OCI-LY7 (cell line): ENCODE measurements around the gene RAB40C. TPM values are rescaled to one million over a fixed set of nuclear protein-coding genes. Genes with fewer than 3 reads are reported as not detected.

Experiments
- BruUV-seq: library from RNA; stranded (reverse); fragments of 400-500 nt; replicated peaks from 2 replicates; lab custom pipeline; 2021; lab: Mats Ljungman, UMichigan
- CTCF ChIA-PET: fragments of 300-600 bp; sonication (Branson Sonifier 250); formaldehyde crosslinking; loops from one replicate; lab custom pipeline; 2022; ENCODE audit warnings: antibody characterized with exemption; ENCODE audit not compliant: unreplicated experiment; lab: Charles Lee
- POLR2A ChIA-PET: fragments of 300-600 bp; sonication (Branson Sonifier 250); formaldehyde crosslinking; loops from one replicate; lab custom pipeline; 2022; ENCODE audit warnings: antibody characterized with exemption; lab: Charles Lee
- DNase-seq: peaks from one replicate; pipeline ENCODE4 v3.0.0-alpha.2; 2015; ENCODE audit warnings: low spot score
- H2AFZ ChIP-seq: fragments of 200-600 bp; sonication (generic), shearing (Covaris generic); 2 replicates; pipeline ENCODE4 v1.6.1; 2014; ENCODE audit warnings: mild to moderate bottlenecking, antibody characterized with exemption, low read length, moderate library complexity
- H3K27ac ChIP-seq: fragments of 200-600 bp; sonication (generic); 2 replicates; pipeline ENCODE4 v1.5.1; 2014; ENCODE audit warnings: mixed run types, low read depth, mild to moderate bottlenecking, moderate library complexity, low read length, inconsistent platforms; ENCODE audit not compliant: poor library complexity, severe bottlenecking
- H3K36me3 ChIP-seq: fragments of 200-600 bp; sonication (generic); 2 replicates; pipeline ENCODE4 v1.6.1; 2014; ENCODE audit warnings: mild to moderate bottlenecking, antibody characterized with exemption, low read length, moderate library complexity, mixed read lengths; ENCODE audit not compliant: insufficient read depth
- H3K4me1 ChIP-seq: fragments of 200-600 bp; sonication (generic); 2 replicates; pipeline ENCODE4 v1.5.1; 2014; ENCODE audit warnings: mild to moderate bottlenecking, low read length; ENCODE audit not compliant: insufficient read depth, poor library complexity, severe bottlenecking
- H3K4me2 ChIP-seq: fragments of 200-600 bp; sonication (generic); 2 replicates; pipeline ENCODE4 v1.6.1; 2014; ENCODE audit warnings: mild to moderate bottlenecking, low read length
- H3K4me3 ChIP-seq: fragments of 200-600 bp; sonication (generic); 2 replicates; pipeline ENCODE4 v1.5.1; 2014; ENCODE audit warnings: mild to moderate bottlenecking, low read depth, low read length; ENCODE audit not compliant: poor library complexity, severe bottlenecking
- H3K79me2 ChIP-seq: fragments of 200-600 bp; sonication (generic); 2 replicates; pipeline ENCODE4 v1.6.1; 2016; ENCODE audit warnings: low read depth, mild to moderate bottlenecking, low read length, moderate library complexity, mixed read lengths; ENCODE audit not compliant: insufficient read depth
- H3K9me2 ChIP-seq: fragments of 200-600 bp; sonication (generic); 2 replicates; pipeline ENCODE4 v1.6.1; 2016; ENCODE audit warnings: mild to moderate bottlenecking, low read length, mixed read lengths; ENCODE audit not compliant: insufficient read depth
- H3K9me3 ChIP-seq: fragments of 200-600 bp; sonication (generic); 2 replicates; pipeline ENCODE4 v1.6.1; 2014; ENCODE audit warnings: mild to moderate bottlenecking, mixed run types, low read length, mixed read lengths
- H4K20me1 ChIP-seq: fragments of 200-600 bp; sonication (generic); 2 replicates; pipeline ENCODE4 v1.6.1; 2014; ENCODE audit warnings: mild to moderate bottlenecking, antibody characterized with exemption, low read length, moderate library complexity, mixed read lengths; ENCODE audit not compliant: insufficient read depth
- EZH2phosphoT487 ChIP-seq: fragments of 200-600 bp; sonication (generic); IDR thresholded peaks from 2 replicates; pipeline ENCODE4 v1.6.1; 2018; ENCODE audit warnings: low read depth, borderline replicate concordance, mild to moderate bottlenecking, mixed run types, antibody characterized with exemption, low read length, moderate library complexity, mixed read lengths
- intact Hi-C: fragments of 100-400 bp; cut with micrococcal nuclease; formaldehyde crosslinking; loops from one replicate; pipeline ENCODE4 v1.10.0; 2022; ENCODE audit not compliant: unreplicated experiment
- total RNA-seq, 2 experiments: library from RNA; depleted of rRNA in 1 of 2; stranded (reverse); fragments of >200 nt in 1 of 2; shearing (Covaris generic) in 1 of 2; gene quantifications; 2 replicates each; pipeline ENCODE4 v1.2.3, GENCODE V29; 2014 to 2022
- TF ChIP-seq, protein P1 (sequence below): fragments of 200-600 bp; sonication (generic); conservative IDR thresholded peaks from 2 replicates; pipeline ENCODE4 v1.5.1; 2014; ENCODE audit warnings: mild to moderate bottlenecking, antibody characterized with exemption, low read length, moderate library complexity, mixed read lengths

RAB40C gene
- total RNA-seq, 2 experiments from 2014 or later: 19.3 to 20.9 TPM

DNA sequence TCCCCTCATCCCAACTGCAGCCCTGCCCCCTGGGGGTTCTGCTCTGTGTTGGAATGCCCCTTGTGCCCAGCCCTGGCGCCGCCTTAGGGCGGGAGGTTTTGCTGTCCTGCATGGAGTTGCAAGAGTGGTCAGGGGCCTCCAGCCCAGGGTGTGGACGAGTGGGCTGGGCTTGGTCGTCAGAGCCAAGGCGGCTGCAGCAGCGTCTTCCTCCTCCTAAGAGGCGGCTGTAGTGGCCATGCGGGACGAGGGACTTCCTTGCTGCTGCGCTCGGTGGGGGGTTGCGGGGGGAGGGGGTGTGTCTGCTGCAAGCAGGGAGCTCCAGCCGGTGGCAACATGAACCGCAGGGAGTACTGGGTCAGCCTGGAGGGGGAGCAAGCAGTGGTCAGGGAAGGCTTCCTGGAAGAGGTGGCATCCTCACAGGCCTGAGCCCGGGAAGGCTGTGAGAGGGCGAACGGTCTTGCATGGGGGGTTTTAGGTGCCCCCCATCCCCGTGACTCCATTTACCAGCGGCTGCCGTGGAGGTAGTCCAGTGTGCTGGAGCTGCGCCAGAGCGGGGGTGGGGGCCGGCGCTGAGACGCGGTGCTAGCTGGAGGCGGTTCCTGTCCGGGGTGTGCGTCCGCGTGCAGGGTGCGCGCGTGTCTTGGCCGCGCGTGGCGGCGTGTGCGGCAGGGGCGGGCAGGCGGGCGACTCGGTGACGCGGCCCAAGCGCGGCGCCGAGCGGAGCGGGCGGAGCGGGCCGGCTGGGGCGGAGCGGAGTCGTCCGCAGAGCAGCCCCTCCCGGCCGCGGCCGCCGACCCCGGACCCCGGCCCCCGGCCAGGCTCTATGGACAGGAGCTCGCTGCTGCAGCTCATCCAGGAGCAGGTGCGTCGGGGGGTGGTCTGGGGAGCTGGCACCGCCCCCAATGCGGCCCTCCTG is 85.4 kb downstream of the RAB40C start, which contains the start of gene RHBDL1:
Gene RHBDL1 (plus strand): TSS at position 704 of the 916 bp plus-strand sequence. CDS start 120 bp downstream, at position 824.
- Histone ChIP-seq H3K4me2 (no peak within 1 kb of the TSS), H4K20me1 (no peaks in the 10 kb centered on the region; the same call in 1 of the 2 replicates), H3K9me3 (no peaks in the 10 kb centered on the region), H3K36me3 (peaks cover 40% of the 10 kb centered on the region), H3K27ac (no peak within 1 kb of the TSS), H3K79me2 (no peaks in the 10 kb centered on the region), H3K4me3 (no peak within 1 kb of the TSS), H2AFZ (no peak within 1 kb of the TSS), H3K4me1 (peaks cover 13% of the 10 kb centered on the region), H3K9me2 (no peaks in the 10 kb centered on the region)
- intact Hi-C loops: no loop called here
- CTCF ChIA-PET: interaction anchor here (0.6 kb wide), 1 partner anchor 93 kb away, joined by 4 read pairs; no protein-coding TSS in a partner anchor
- POLR2A ChIA-PET: no interaction called here
- no peak for TF ChIP-seq EZH2phosphoT487
- TF ChIP-seq, protein P1, sequence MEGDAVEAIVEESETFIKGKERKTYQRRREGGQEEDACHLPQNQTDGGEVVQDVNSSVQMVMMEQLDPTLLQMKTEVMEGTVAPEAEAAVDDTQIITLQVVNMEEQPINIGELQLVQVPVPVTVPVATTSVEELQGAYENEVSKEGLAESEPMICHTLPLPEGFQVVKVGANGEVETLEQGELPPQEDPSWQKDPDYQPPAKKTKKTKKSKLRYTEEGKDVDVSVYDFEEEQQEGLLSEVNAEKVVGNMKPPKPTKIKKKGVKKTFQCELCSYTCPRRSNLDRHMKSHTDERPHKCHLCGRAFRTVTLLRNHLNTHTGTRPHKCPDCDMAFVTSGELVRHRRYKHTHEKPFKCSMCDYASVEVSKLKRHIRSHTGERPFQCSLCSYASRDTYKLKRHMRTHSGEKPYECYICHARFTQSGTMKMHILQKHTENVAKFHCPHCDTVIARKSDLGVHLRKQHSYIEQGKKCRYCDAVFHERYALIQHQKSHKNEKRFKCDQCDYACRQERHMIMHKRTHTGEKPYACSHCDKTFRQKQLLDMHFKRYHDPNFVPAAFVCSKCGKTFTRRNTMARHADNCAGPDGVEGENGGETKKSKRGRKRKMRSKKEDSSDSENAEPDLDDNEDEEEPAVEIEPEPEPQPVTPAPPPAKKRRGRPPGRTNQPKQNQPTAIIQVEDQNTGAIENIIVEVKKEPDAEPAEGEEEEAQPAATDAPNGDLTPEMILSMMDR: no peak
- no TSS peak for BruUV-seq
- DNase-seq: no peak

DNA sequence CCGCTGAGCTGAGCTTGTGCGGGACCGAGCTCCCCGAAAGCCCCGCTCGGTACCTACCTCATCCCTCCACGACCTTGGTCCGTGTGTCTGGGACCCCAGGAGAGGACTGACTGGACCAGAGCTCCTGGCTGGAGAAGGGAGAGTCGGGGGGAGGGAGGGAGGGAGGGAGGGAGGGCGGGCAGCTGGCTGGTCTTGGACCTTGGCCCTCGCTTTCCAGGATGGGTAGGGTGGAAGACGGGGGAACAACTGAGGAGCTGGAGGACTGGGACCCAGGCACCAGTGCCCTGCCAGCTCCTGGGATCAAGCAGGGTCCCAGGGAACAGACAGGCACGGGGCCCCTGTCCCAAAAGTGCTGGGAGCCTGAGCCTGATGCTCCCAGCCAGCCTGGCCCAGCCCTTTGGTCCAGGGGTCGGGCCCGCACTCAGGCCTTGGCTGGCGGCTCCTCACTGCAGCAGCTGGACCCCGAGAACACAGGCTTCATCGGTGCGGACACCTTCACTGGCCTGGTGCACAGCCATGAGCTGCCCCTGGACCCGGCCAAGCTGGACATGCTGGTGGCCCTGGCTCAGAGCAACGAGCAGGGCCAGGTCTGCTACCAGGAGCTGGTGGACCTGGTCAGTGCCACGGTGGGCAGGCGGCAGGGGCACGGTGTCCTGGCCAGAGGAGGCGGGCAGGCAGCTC is 86.2 kb downstream of the RAB40C start:
- DNase-seq: no peak
- no peak overlapping the region for H3K27ac ChIP-seq
- H3K36me3 ChIP-seq: peaks cover 32% of the 10 kb centered on the region
- TF ChIP-seq, protein P1: no peak
- no peak for TF ChIP-seq EZH2phosphoT487
- no peaks in the 10 kb centered on the region for H3K9me3 ChIP-seq
- H3K9me2 ChIP-seq: no peaks in the 10 kb centered on the region
- ChIA-PET POLR2A (no interaction called here), CTCF (interaction anchor here (0.6 kb wide), 1 partner anchor 93 kb away, joined by 4 read pairs; no protein-coding TSS in a partner anchor)
- intact Hi-C loops: no loop called here
- peaks cover 14% of the 10 kb centered on the region for H3K4me1 ChIP-seq
- H3K4me3 ChIP-seq: no peak overlapping the region
- no peak overlapping the region for H2AFZ ChIP-seq
- H3K79me2 ChIP-seq: peaks cover 5% of the 10 kb centered on the region; the same call in 1 of the 2 replicates
- H4K20me1 ChIP-seq: peaks cover 1% of the 10 kb centered on the region; the same call in 1 of the 2 replicates
- H3K4me2 ChIP-seq: no peak overlapping the region
- no TSS peak for BruUV-seq
